Prostate gland (tissue), 2 donors: ENCODE measurements around the gene GIT2.

Source experiments
- CTCF ChIP-seq, 4 experiments: fragments of 200-600 bp in 2 of 4; fragments of 450-650 bp in 2 of 4; sonication (generic) in 2 of 4; IDR thresholded peaks; 1 replicate in 3 of 4; 2 replicates in 1 of 4; pipeline ENCODE4 v1.5.1; 2016 to 2019; ENCODE audit warnings: antibody characterized with exemption in 4 of 4, mild to moderate bottlenecking in 2 of 4, moderate library complexity in 2 of 4
- POLR2A ChIP-seq: fragments of 450-650 bp; IDR thresholded peaks from one replicate; pipeline ENCODE4 v1.6.1; 2016; ENCODE audit warnings: antibody characterized with exemption, mild to moderate bottlenecking
- POLR2AphosphoS5 ChIP-seq: sonication (generic); formaldehyde crosslinking; IDR thresholded peaks from one replicate; pipeline ENCODE4 v1.6.1; 2017; ENCODE audit warnings: antibody characterized with exemption

DNA sequence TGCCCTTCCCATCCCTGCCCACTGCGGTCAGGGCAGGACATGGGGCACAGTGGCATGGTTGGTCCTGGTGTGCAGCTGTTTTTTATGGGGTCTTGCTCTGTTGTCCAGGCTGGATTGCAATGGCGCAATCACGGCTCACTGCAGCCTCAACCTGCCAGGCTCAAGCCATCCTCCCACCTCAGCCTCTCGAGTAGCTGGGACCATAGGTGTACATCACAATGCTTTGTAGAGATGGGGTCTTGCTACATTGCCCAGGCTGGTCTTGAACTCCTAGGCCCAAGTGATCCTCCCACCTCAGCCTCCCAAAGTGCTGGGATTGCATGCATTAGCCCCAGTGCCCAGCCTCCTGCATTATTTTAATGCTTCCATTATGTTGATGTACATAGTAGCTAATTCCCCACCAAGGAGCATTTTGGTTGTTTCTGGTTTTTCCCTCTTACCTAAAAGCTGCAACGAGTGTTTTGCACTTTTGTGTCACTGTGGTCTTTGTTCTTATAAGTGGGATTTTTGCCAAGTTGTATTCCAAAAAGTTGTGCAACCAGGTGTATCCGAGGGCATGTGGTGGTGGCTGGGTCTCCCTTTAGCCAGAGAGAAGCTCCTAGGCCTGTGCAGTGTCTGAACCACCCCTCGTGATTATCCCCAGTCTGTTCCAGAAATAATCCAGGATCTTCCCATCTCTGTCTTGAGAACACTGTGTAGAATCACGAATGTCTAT is 85.8 kb downstream of the GIT2 start:
- no peak for TF ChIP-seq CTCF (IDR thresholded peaks at IDR 0.05)
- TF ChIP-seq POLR2A: no peak
- no peak for TF ChIP-seq POLR2AphosphoS5
